Measurements from ENCODE around the gene KCNK7. TPM values are rescaled to one million over a fixed set of nuclear protein-coding genes. Genes with fewer than 3 reads are reported as not detected.

KCNK7 gene
- total RNA-seq, 1 donor from 2014 or later: 1.1 TPM

GRCh38 chr11:65593518-65594414, 1.8 kb downstream of the KCNK7 start:
- ChIA-PET POLR2A (interaction anchor here (0.5 to 11.1 kb wide), 12 partner anchors 9 to 1429 kb away, joined by 3 to 239 read pairs (median 5); partner anchors contain the start of genes EHBP1L1, FAM89B, PCNX3 and SCYL1), CTCF (interaction anchor here (0.9 to 4.1 kb wide), 22 partner anchors 9 to 244 kb away, joined by 3 to 48 read pairs (median 4); partner anchors contain the start of genes EHBP1L1, FAM89B, PCNX3 and SIPA1)
- intact Hi-C loops (cut with micrococcal nuclease): loop anchor here (1.0 kb wide), 1 partner anchor 53 kb away; no protein-coding TSS in a partner anchor
- Mint-ChIP-seq H3K9me3 (no peaks in the 10 kb centered on the region), H3K4me1 (peaks cover 23% of the 10 kb centered on the region), H3K27ac (no peak overlapping the region), H3K27me3 (no peaks in the 10 kb centered on the region), H3K4me3 (no peak overlapping the region), H3K36me3 (ENCODE audit: low read depth) (peaks cover 33% of the 10 kb centered on the region)
- DNase-seq (no peak), ATAC-seq (ENCODE audit: low read depth) (peak; percentile 41)
- TF ChIP-seq CTCF (IDR thresholded peaks at IDR 0.05): peak; percentile 37

GRCh38 chr11:65592858-65593517, 2.6 kb downstream of the KCNK7 start:
- DNase-seq (no peak), ATAC-seq (ENCODE audit: low read depth) (no peak)
- ChIA-PET CTCF (interaction anchor here (0.9 to 4.1 kb wide), 16 partner anchors 11 to 243 kb away, joined by 3 to 48 read pairs (median 4); partner anchors contain the start of genes EHBP1L1, FAM89B, SIPA1 and ZNRD2), POLR2A (interaction anchor here (0.6 to 11.1 kb wide), 8 partner anchors 10 to 1428 kb away, joined by 3 to 239 read pairs (median 7); partner anchors contain the start of genes EHBP1L1, FAM89B, PCNX3 and SCYL1)
- no peak for TF ChIP-seq CTCF (IDR thresholded peaks at IDR 0.05)
- H3K4me1 Mint-ChIP-seq: peaks cover 31% of the 10 kb centered on the region
- H3K27ac Mint-ChIP-seq: no peak overlapping the region
- no peaks in the 10 kb centered on the region for H3K9me3 Mint-ChIP-seq
- intact Hi-C loops (cut with micrococcal nuclease): loop anchor here (1.0 kb wide), 1 partner anchor 53 kb away; no protein-coding TSS in a partner anchor
- no peak overlapping the region for H3K4me3 Mint-ChIP-seq
- H3K36me3 Mint-ChIP-seq (ENCODE audit: low read depth): peaks cover 27% of the 10 kb centered on the region
- H3K27me3 Mint-ChIP-seq: no peaks in the 10 kb centered on the region

GRCh38 chr11:65591939-65592857, 3.4 kb downstream of the KCNK7 start:
- H3K27ac Mint-ChIP-seq: no peak overlapping the region
- ChIA-PET CTCF (interaction anchor here (1.2 to 4.9 kb wide), 5 partner anchors 16 to 51 kb away, joined by 3 to 67 read pairs (median 34); partner anchors contain the start of genes EHBP1L1, FAM89B and ZNRD2), POLR2A (interaction anchor here (0.6 to 11.1 kb wide), 6 partner anchors 15 to 85 kb away, joined by 4 to 239 read pairs (median 35); partner anchors contain the start of genes EHBP1L1, FAM89B and ZNRD2)
- ATAC-seq (ENCODE audit: low read depth) (no peak), DNase-seq (no peak)
- H3K9me3 Mint-ChIP-seq: no peaks in the 10 kb centered on the region
- H3K27me3 Mint-ChIP-seq: no peaks in the 10 kb centered on the region
- no peak overlapping the region for H3K4me3 Mint-ChIP-seq
- TF ChIP-seq CTCF (IDR thresholded peaks at IDR 0.05): no peak
- peaks cover 22% of the 10 kb centered on the region for H3K36me3 Mint-ChIP-seq (ENCODE audit: low read depth)
- peaks cover 39% of the 10 kb centered on the region for H3K4me1 Mint-ChIP-seq
- intact Hi-C loops (cut with micrococcal nuclease): no loop called here

GRCh38 chr11:65590240-65590738, 5.3 kb downstream of the KCNK7 start:
- ATAC-seq (ENCODE audit: low read depth) (no peak), DNase-seq (no peak)
- no peak overlapping the region for H3K4me3 Mint-ChIP-seq
- H3K36me3 Mint-ChIP-seq (ENCODE audit: low read depth): peaks cover 27% of the 10 kb centered on the region
- CTCF ChIA-PET: interaction anchor here (0.8 to 5.9 kb wide), 6 partner anchors 14 to 49 kb away, joined by 3 to 67 read pairs (median 29); partner anchors contain the start of genes EHBP1L1, FAM89B and ZNRD2
- intact Hi-C loops (cut with micrococcal nuclease): no loop called here
- peak overlapping the region; percentile 47 for H3K27ac Mint-ChIP-seq
- H3K27me3 Mint-ChIP-seq: no peaks in the 10 kb centered on the region
- POLR2A ChIA-PET: interaction anchor here (0.8 to 11.1 kb wide), 12 partner anchors 14 to 257 kb away, joined by 3 to 239 read pairs (median 6); partner anchors contain the start of genes DPF2, EHBP1L1, FAM89B and MALAT1
- no peaks in the 10 kb centered on the region for H3K9me3 Mint-ChIP-seq
- no peak for TF ChIP-seq CTCF (IDR thresholded peaks at IDR 0.05)
- peaks cover 47% of the 10 kb centered on the region for H3K4me1 Mint-ChIP-seq

Measured in activated B cell treated with CpG ODN at 0.5 μM for 24 hours (primary cell).